HepG2 (cell line): ENCODE measurements around the gene SUPT20HL1. TPM values are rescaled to one million over a fixed set of nuclear protein-coding genes. Genes with fewer than 3 reads are reported as not detected.

Source experiments
- ATAC-seq: fragments of 200-7000 bp; cut with Tn5 transposase; 3 replicates; pipeline ENCODE4 v1.9.1; 2020; ENCODE audit warnings: mild to moderate bottlenecking, moderate library complexity
- BruUV-seq: library from RNA; stranded (reverse); fragments of 400-500 nt; replicated peaks from 2 replicates; lab custom pipeline; 2021; lab: Mats Ljungman, UMichigan
- CTCF ChIA-PET: fragments of 300-600 bp; formaldehyde crosslinking; extraction: SDS; loops from one replicate; lab custom pipeline; 2021; ENCODE audit warnings: low total read pairs, inconsistent platforms, low intra/inter-chr PET ratio; lab: Yijun Ruan, JAX
- POLR2A ChIA-PET: fragments of 350-600 bp; sonication (Branson Sonifier 250); formaldehyde crosslinking; loops from one replicate; lab custom pipeline; 2020; ENCODE audit warnings: antibody characterized with exemption, inconsistent platforms; lab: Yijun Ruan, JAX
- DNase-seq: peaks from one replicate; pipeline ENCODE4 v3.0.0-alpha.2; 2015; ENCODE audit warnings: low spot score
- FAIRE-seq: peaks from 3 replicates; lab custom pipeline; 2011; peaks lifted over from hg19 to GRCh38; lab: Jason Lieb, UNC
- H2AFZ ChIP-seq: one replicate; pipeline ENCODE4 v1.6.1; 2011; ENCODE audit warnings: low read length, inconsistent platforms
- H3K27ac ChIP-seq: fragments of 300-600 bp; 3 replicates; pipeline ENCODE4 v1.8.0; 2011; ENCODE audit warnings: mixed run types, mild to moderate bottlenecking, mixed read lengths, low read length, inconsistent platforms; ENCODE audit not compliant: insufficient read depth; ENCODE audit errors: extremely low read length
- H3K27me3 ChIP-seq, 2 experiments: fragments of 200-600 bp in 1 of 2; 2 replicates in 1 of 2; 3 replicates in 1 of 2; pipeline versions ENCODE4 v1.6.0 to v1.8.0; 2011; ENCODE audit warnings: low read length in 2 of 2, mild to moderate bottlenecking in 2 of 2, moderate library complexity in 2 of 2, inconsistent platforms in 1 of 2; ENCODE audit not compliant: insufficient read depth in 2 of 2, control insufficient read depth in 1 of 2
- H3K36me3 ChIP-seq, 2 experiments: fragments of 200-600 bp in 1 of 2; replicated peaks in 1 of 2; 2 replicates in 1 of 2; 3 replicates in 1 of 2; pipeline versions ENCODE4 v1.5.1 to v1.8.0; 2011; ENCODE audit warnings: low read length in 2 of 2, inconsistent platforms in 1 of 2; ENCODE audit not compliant: insufficient read depth in 2 of 2, control insufficient read depth in 1 of 2
- H3K4me1 ChIP-seq: 2 replicates; pipeline ENCODE4 v1.5.1; 2012; ENCODE audit warnings: low read length, inconsistent platforms; ENCODE audit not compliant: insufficient read depth
- H3K4me2 ChIP-seq: 2 replicates; pipeline ENCODE4 v1.6.0; 2011; ENCODE audit warnings: low read depth, low read length, inconsistent platforms
- H3K4me3 ChIP-seq, 3 experiments: fragments of 200-600 bp in 1 of 3; sonication (generic), shearing (Covaris generic) in 1 of 3; replicated peaks in 1 of 3; 2 replicates each; pipeline ENCODE4 v1.5.1; 2011 to 2016; ENCODE audit warnings: low read length in 3 of 3, inconsistent platforms in 2 of 3, low read depth in 2 of 3, mild to moderate bottlenecking in 2 of 3, control low read depth in 1 of 3, mixed read lengths in 1 of 3; ENCODE audit not compliant: insufficient read depth in 1 of 3
- H3K79me2 ChIP-seq: one replicate; pipeline ENCODE4 v1.6.1; 2011; ENCODE audit warnings: low read length, inconsistent platforms; ENCODE audit not compliant: insufficient read depth
- H3K9ac ChIP-seq: 2 replicates; pipeline ENCODE4 v1.6.0; 2011; ENCODE audit warnings: mild to moderate bottlenecking, low read depth, low read length, inconsistent platforms; ENCODE audit not compliant: insufficient read depth
- H3K9me3 ChIP-seq: 2 replicates; pipeline ENCODE4 v1.5.1; 2012; ENCODE audit warnings: mild to moderate bottlenecking, low read length
- H4K20me1 ChIP-seq: 2 replicates; pipeline ENCODE4 v1.6.0; 2011; ENCODE audit warnings: inconsistent platforms, mild to moderate bottlenecking, low read length, moderate library complexity; ENCODE audit not compliant: insufficient read depth
- HDAC1 ChIP-seq: sonication (generic); formaldehyde crosslinking; IDR thresholded peaks from 2 replicates; pipeline ENCODE4 v1.5.1; 2020; ENCODE audit warnings: mild to moderate bottlenecking, missing genetic modification reagents
- KAT8 ChIP-seq: IDR thresholded peaks from 2 replicates; pipeline ENCODE4 v1.6.1; 2016; ENCODE audit warnings: missing genetic modification reagents, missing compliant biosample characterization
- MTA1 ChIP-seq: sonication (generic); formaldehyde crosslinking; IDR thresholded peaks from 2 replicates; pipeline ENCODE4 v1.4.0; 2020; ENCODE audit warnings: missing genetic modification reagents, mild to moderate bottlenecking, borderline replicate concordance
- PCBP2 ChIP-seq: fragments of 200-400 bp; formaldehyde crosslinking; optimal IDR thresholded peaks from 2 replicates; pipeline ENCODE3; 2018; ENCODE audit warnings: low read length, low read depth; ENCODE audit not compliant: poor library complexity, severe bottlenecking
- RAD51 ChIP-seq: fragments of 450-650 bp; IDR thresholded peaks from 2 replicates; pipeline ENCODE4 v1.6.1; 2016; ENCODE audit warnings: borderline replicate concordance
- SAFB2 ChIP-seq: sonication (generic); formaldehyde crosslinking; IDR thresholded peaks from 2 replicates; pipeline ENCODE4 v1.5.1; 2020; ENCODE audit warnings: missing genetic modification reagents, low read depth, mild to moderate bottlenecking, borderline replicate concordance
- ZBTB38 ChIP-seq: sonication (generic); formaldehyde crosslinking; IDR thresholded peaks from 2 replicates; pipeline ENCODE4 v1.5.1; 2020; ENCODE audit warnings: mild to moderate bottlenecking, missing genetic modification reagents
- ZKSCAN5 ChIP-seq: sonication (generic); formaldehyde crosslinking; IDR thresholded peaks from 2 replicates; pipeline ENCODE4 v1.5.1; 2020; ENCODE audit warnings: mild to moderate bottlenecking, missing genetic modification reagents
- ZNF331 ChIP-seq: sonication (generic); formaldehyde crosslinking; IDR thresholded peaks from 2 replicates; pipeline ENCODE4 v1.4.0; 2020; ENCODE audit warnings: missing genetic modification reagents
- ZNF337 ChIP-seq: sonication (generic); formaldehyde crosslinking; IDR thresholded peaks from 2 replicates; pipeline ENCODE4 v1.5.1; 2020; ENCODE audit warnings: missing genetic modification reagents, low read depth, mild to moderate bottlenecking, borderline replicate concordance
- ZNF549 ChIP-seq: sonication (generic); formaldehyde crosslinking; IDR thresholded peaks from 2 replicates; pipeline ENCODE4 v1.5.0; 2020; ENCODE audit warnings: missing genetic modification reagents
- ZNF556 ChIP-seq: sonication (generic); formaldehyde crosslinking; IDR thresholded peaks from 2 replicates; pipeline ENCODE4 v1.4.0; 2020; ENCODE audit warnings: mild to moderate bottlenecking, missing genetic modification reagents, borderline replicate concordance
- ZNF569 ChIP-seq: sonication (generic); formaldehyde crosslinking; IDR thresholded peaks from 2 replicates; pipeline ENCODE4 v1.5.0; 2020; ENCODE audit warnings: mild to moderate bottlenecking, missing genetic modification reagents, moderate library complexity, borderline replicate concordance
- WGBS: methylation state at CpG from one replicate; pipeline ENCODE4 v1.1.6; 2017; ENCODE audit warnings: low lambda C conversion rate; 5-methylcytosine and 5-hydroxymethylcytosine counted together
- in situ Hi-C: cut with HindIII; loops from 2 replicates; pipeline ENCODE4 v1.10.0; 2017; ENCODE audit warnings: low pct_unique_long_range_greater_than_20kb; ENCODE audit not compliant: extremely low pct_ligation_motif_present
- intact Hi-C: fragments of 100-400 bp; cut with micrococcal nuclease; formaldehyde crosslinking; loops from one replicate; pipeline ENCODE4 v1.10.0; 2022; ENCODE audit not compliant: unreplicated experiment
- polyA plus RNA-seq, 8 experiments: library from polyadenylated mRNA; depleted of rRNA in 3 of 8; stranded (reverse) in 7 of 8; unstranded in 1 of 8; fragments of >200 nt; fragmentation: Illumina TruSeq in 4 of 8; extraction: Trizol in 4 of 8; gene quantifications; 2 replicates each; pipeline versions ENCODE4 v1.2.1 to v1.2.3, GENCODE V29; 2011 to 2016; ENCODE audit warnings: low read depth in 4 of 8, missing spikeins in 1 of 8, mixed read lengths in 1 of 8; ENCODE audit not compliant: insufficient read depth in 1 of 8
- total RNA-seq, 5 experiments: library from RNA; depleted of rRNA; stranded (reverse); fragments of >200 nt; fragmentation: Illumina TruSeq; extraction: Trizol; gene quantifications; 2 replicates each; pipeline ENCODE4 v1.2.3, GENCODE V29; 2016; ENCODE audit warnings: low read depth in 1 of 5
- TF ChIP-seq, protein P1 (sequence below): sonication (generic); formaldehyde crosslinking; IDR thresholded peaks from 2 replicates; pipeline ENCODE4 v1.5.0; 2020; ENCODE audit warnings: mild to moderate bottlenecking, missing genetic modification reagents
- TF ChIP-seq, protein P2 (sequence below): IDR thresholded peaks from 2 replicates; pipeline ENCODE4 v1.6.1; 2016; ENCODE audit warnings: missing genetic modification reagents, missing compliant biosample characterization
- TF ChIP-seq, protein P3 (sequence below): sonication (generic); formaldehyde crosslinking; IDR thresholded peaks from 2 replicates; pipeline ENCODE4 v1.5.0; 2020; ENCODE audit warnings: missing genetic modification reagents
- TF ChIP-seq, protein P4 (sequence below): sonication (generic); formaldehyde crosslinking; IDR thresholded peaks from 2 replicates; pipeline ENCODE4 v1.4.0; 2020; ENCODE audit warnings: mild to moderate bottlenecking, missing genetic modification reagents
- TF ChIP-seq, protein P5 (sequence below): sonication (generic); formaldehyde crosslinking; IDR thresholded peaks from 2 replicates; pipeline ENCODE4 v1.8.0; 2022; ENCODE audit warnings: low read depth, missing genetic modification reagents

The SUPT20HL1 gene
- total and polyA plus RNA-seq, 2 of the 13 experiments (the other 11 are each of a cell fraction or from before 2014, with no cell fraction given): not detected

DNA sequence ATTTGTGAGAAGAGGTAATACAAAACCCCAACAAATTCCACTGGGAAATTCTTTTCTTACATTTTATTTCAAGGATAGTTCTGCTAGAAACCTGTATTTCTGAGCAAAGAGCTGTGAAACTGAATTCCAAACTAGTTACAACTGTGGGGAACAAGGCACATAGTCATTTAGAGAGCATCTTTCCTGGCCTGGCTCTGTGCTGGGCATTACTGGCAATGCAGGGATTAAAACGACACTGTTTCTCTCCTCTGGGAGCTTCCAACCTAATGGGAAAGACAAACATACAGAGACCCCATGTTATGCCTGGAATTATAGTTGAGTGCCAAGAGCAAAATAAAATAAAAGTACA is 36.5 kb downstream of the SUPT20HL1 start:
- FAIRE-seq (no peak), DNase-seq (no peak), ATAC-seq (no peak)
- H3K4me1 ChIP-seq: peaks cover under 1% of the 10 kb centered on the region; the same call in 1 of the 2 replicates
- no peak overlapping the region for H2AFZ ChIP-seq
- ChIA-PET CTCF (interaction anchor here (3.0 kb wide), 1 partner anchor 102 kb away, joined by 37 read pairs; no protein-coding TSS in a partner anchor), POLR2A (no interaction called here)
- H3K27me3 ChIP-seq: no peaks in the 10 kb centered on the region
- BruUV-seq: no TSS peak
- H3K4me2 ChIP-seq: no peak overlapping the region
- no peak overlapping the region for H3K4me3 ChIP-seq
- no peaks in the 10 kb centered on the region for H3K9me3 ChIP-seq
- H3K79me2 ChIP-seq: no peaks in the 10 kb centered on the region
- no peak overlapping the region for H3K9ac ChIP-seq
- H3K36me3 ChIP-seq: no peaks in the 10 kb centered on the region
- WGBS: 67% methylated on average over 1 of the region's 1 CpG
- H4K20me1 ChIP-seq: no peaks in the 10 kb centered on the region
- in situ Hi-C loops (loop anchor here (10.0 kb wide), 1 partner anchor 98 kb away; no protein-coding TSS in a partner anchor), intact Hi-C loops (loop anchor here (10.0 kb wide), 1 partner anchor 142 kb away; no protein-coding TSS in a partner anchor)
- no peak overlapping the region for H3K27ac ChIP-seq
- no peak for TF ChIP-seq PCBP2
- TF ChIP-seq, protein P1, sequence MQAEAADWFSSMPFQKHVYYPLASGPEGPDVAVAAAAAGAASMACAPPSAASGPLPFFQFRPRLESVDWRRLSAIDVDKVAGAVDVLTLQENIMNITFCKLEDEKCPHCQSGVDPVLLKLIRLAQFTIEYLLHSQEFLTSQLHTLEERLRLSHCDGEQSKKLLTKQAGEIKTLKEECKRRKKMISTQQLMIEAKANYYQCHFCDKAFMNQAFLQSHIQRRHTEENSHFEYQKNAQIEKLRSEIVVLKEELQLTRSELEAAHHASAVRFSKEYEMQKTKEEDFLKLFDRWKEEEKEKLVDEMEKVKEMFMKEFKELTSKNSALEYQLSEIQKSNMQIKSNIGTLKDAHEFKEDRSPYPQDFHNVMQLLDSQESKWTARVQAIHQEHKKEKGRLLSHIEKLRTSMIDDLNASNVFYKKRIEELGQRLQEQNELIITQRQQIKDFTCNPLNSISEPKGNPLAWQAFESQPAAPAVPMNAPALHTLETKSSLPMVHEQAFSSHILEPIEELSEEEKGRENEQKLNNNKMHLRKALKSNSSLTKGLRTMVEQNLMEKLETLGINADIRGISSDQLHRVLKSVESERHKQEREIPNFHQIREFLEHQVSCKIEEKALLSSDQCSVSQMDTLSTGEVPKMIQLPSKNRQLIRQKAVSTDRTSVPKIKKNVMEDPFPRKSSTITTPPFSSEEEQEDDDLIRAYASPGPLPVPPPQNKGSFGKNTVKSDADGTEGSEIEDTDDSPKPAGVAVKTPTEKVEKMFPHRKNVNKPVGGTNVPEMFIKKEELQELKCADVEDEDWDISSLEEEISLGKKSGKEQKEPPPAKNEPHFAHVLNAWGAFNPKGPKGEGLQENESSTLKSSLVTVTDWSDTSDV (CRISPR knock-in tag): no peak
- TF ChIP-seq, protein P2, sequence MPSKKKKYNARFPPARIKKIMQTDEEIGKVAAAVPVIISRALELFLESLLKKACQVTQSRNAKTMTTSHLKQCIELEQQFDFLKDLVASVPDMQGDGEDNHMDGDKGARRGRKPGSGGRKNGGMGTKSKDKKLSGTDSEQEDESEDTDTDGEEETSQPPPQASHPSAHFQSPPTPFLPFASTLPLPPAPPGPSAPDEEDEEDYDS: no peak
- TF ChIP-seq ZKSCAN5 (CRISPR knock-in tag): no peak
- no peak for TF ChIP-seq ZBTB38 (CRISPR knock-in tag)
- no peak for TF ChIP-seq ZNF569
- TF ChIP-seq MTA1 (CRISPR knock-in tag): no peak
- TF ChIP-seq KAT8 (CRISPR knock-in tag): no peak
- no peak for TF ChIP-seq ZNF337 (CRISPR knock-in tag)
- no peak for TF ChIP-seq HDAC1
- TF ChIP-seq SAFB2 (CRISPR knock-in tag): no peak
- TF ChIP-seq, protein P3, sequence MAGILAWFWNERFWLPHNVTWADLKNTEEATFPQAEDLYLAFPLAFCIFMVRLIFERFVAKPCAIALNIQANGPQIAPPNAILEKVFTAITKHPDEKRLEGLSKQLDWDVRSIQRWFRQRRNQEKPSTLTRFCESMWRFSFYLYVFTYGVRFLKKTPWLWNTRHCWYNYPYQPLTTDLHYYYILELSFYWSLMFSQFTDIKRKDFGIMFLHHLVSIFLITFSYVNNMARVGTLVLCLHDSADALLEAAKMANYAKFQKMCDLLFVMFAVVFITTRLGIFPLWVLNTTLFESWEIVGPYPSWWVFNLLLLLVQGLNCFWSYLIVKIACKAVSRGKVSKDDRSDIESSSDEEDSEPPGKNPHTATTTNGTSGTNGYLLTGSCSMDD (CRISPR knock-in tag): no peak
- TF ChIP-seq, protein P4, sequence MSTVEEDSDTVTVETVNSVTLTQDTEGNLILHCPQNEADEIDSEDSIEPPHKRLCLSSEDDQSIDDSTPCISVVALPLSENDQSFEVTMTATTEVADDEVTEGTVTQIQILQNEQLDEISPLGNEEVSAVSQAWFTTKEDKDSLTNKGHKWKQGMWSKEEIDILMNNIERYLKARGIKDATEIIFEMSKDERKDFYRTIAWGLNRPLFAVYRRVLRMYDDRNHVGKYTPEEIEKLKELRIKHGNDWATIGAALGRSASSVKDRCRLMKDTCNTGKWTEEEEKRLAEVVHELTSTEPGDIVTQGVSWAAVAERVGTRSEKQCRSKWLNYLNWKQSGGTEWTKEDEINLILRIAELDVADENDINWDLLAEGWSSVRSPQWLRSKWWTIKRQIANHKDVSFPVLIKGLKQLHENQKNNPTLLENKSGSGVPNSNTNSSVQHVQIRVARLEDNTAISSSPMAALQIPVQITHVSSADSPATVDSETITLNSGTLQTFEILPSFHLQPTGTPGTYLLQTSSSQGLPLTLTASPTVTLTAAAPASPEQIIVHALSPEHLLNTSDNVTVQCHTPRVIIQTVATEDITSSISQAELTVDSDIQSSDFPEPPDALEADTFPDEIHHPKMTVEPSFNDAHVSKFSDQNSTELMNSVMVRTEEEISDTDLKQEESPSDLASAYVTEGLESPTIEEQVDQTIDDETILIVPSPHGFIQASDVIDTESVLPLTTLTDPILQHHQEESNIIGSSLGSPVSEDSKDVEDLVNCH: no peak
- no peak for TF ChIP-seq RAD51
- no peak for TF ChIP-seq ZNF549
- TF ChIP-seq ZNF331 (CRISPR knock-in tag): no peak
- TF ChIP-seq ZNF556 (CRISPR knock-in tag): no peak
- TF ChIP-seq, protein P5, sequence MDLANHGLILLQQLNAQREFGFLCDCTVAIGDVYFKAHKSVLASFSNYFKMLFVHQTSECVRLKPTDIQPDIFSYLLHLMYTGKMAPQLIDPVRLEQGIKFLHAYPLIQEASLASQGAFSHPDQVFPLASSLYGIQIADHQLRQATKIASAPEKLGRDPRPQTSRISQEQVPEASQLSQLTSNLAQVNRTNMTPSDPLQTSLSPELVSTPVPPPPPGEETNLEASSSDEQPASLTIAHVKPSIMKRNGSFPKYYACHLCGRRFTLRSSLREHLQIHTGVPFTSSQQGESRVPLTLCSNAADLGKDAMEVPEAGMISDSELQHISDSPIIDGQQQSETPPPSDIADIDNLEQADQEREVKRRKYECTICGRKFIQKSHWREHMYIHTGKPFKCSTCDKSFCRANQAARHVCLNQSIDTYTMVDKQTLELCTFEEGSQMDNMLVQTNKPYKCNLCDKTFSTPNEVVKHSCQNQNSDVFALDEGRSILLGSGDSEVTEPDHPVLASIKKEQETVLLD: no peak
